H1 (cell line): ENCODE data around the gene GRB14.

Experiments used
- ATF2 ChIP-seq: IDR thresholded peaks from 2 replicates; pipeline ENCODE4 v1.6.1; 2012; ENCODE audit warnings: low read length, inconsistent platforms
- ATF3 ChIP-seq: IDR thresholded peaks from 2 replicates; pipeline ENCODE4 v1.6.1; 2011; ENCODE audit warnings: low read depth, mild to moderate bottlenecking, low read length; ENCODE audit not compliant: insufficient read depth
- CBX5 ChIP-seq: fragments of 300-800, 300-1000 bp; sonication (generic); IDR thresholded peaks from 2 replicates; pipeline ENCODE4 v1.7.1; 2016; ENCODE audit warnings: antibody characterized with exemption, low read length, low read depth
- CEBPB ChIP-seq: IDR thresholded peaks from 2 replicates; pipeline ENCODE4 v1.6.1; 2012; ENCODE audit warnings: low read depth, low read length
- CTCF ChIP-seq, 3 experiments: IDR thresholded peaks; 1 replicate in 2 of 3; 2 replicates in 1 of 3; pipeline versions ENCODE4 v1.5.1 to v1.6.1; 2011; ENCODE audit warnings: low read length in 3 of 3, mild to moderate bottlenecking in 3 of 3, inconsistent platforms in 2 of 3, low read depth in 1 of 3, moderate library complexity in 1 of 3; ENCODE audit not compliant: insufficient read depth in 1 of 3; ENCODE audit errors: control extremely low read depth in 1 of 3
- EP300 ChIP-seq, 2 experiments: IDR thresholded peaks; 1 replicate in 1 of 2; 2 replicates in 1 of 2; pipeline ENCODE4 v1.6.1; 2011 to 2012; ENCODE audit warnings: low read depth in 2 of 2, low read length in 2 of 2, mild to moderate bottlenecking in 2 of 2, borderline replicate concordance in 1 of 2, inconsistent platforms in 1 of 2, moderate library complexity in 1 of 2
- EZH2 ChIP-seq: fragments of 200-600 bp; sonication (generic); IDR thresholded peaks from 2 replicates; pipeline ENCODE4 v1.7.1; 2012; ENCODE audit warnings: low read depth, mild to moderate bottlenecking, moderate library complexity, low read length, inconsistent platforms; ENCODE audit not compliant: severe bottlenecking
- KDM1A ChIP-seq: fragments of 200-600, 300-600 bp; sonication (generic); IDR thresholded peaks from 2 replicates; pipeline ENCODE4 v1.7.1; 2016; ENCODE audit warnings: mild to moderate bottlenecking, low read length, borderline replicate concordance
- POLR2A ChIP-seq, 2 experiments: IDR thresholded peaks; 1 replicate in 1 of 2; 2 replicates in 1 of 2; pipeline ENCODE4 v1.6.1; 2011; ENCODE audit warnings: low read depth in 2 of 2, low read length in 2 of 2, mild to moderate bottlenecking in 2 of 2; ENCODE audit errors: control extremely low read depth in 1 of 2
- TAF1 ChIP-seq: IDR thresholded peaks from 2 replicates; pipeline ENCODE4 v1.6.1; 2011; ENCODE audit warnings: mild to moderate bottlenecking, low read depth, low read length
- TEAD4 ChIP-seq: IDR thresholded peaks from 2 replicates; pipeline ENCODE4 v1.6.1; 2012; ENCODE audit warnings: low read depth, low read length, inconsistent platforms, mixed read lengths
- USF2 ChIP-seq: IDR thresholded peaks from 2 replicates; pipeline ENCODE4 v1.6.1; 2011; ENCODE audit warnings: low read length, improper control_type of control experiment

- TF ChIP-seq CTCF (IDR thresholded peaks at IDR 0.05; ENCODE audit: control extremely low read depth in 1 of 3, insufficient read depth in 1 of 3, low read depth in 1 of 3, low read length in 3 of 3) (no peak), TAF1 (no peak), POLR2A (IDR thresholded peaks at IDR 0.05; ENCODE audit: control extremely low read depth in 1 of 2, low read depth in 2 of 2, low read length in 2 of 2) (no peak), EZH2 (no peak), ATF2 (no peak), CEBPB (no peak), KDM1A (no peak), USF2 (no peak), CBX5 (no peak), EP300 (IDR thresholded peaks at IDR 0.05; ENCODE audit: borderline replicate concordance in 1 of 2, low read depth in 2 of 2, low read length in 2 of 2) (no peak), TEAD4 (no peak), ATF3 (no peak)
Observed at GRCh38 chr2:164473021-164473420, 148.3 kb downstream of the GRB14 start.
